ENCODE data around the gene POLR1A. TPM values are rescaled to one million over a fixed set of nuclear protein-coding genes. Genes with fewer than 3 reads are reported as not detected.

The POLR1A gene
- polyA plus RNA-seq, 2 of the 4 experiments (the other 2 are of a cell fraction): 22.8 to 55.7 TPM

DNA sequence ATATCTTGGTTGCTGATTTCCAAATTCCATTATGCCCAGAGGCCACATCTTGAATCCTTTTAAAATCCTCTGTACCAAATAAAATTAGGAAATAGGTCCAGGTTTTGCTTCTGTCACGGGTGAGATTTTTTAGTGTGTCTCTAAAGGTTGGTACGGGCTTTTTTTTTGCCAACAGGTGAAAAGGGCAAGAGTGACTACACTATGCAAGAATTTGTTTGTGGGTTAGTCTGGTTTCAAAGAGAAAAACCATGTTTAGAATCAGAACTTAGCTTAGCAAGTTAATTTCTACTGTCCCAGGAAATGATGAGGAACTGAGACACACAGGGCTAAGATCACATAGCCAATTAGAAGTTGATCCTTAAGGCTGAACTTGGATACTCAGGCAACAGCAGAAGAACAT, 41.7 kb downstream of the POLR1A start:
- no peak for ATAC-seq
- 78% methylated on average over 2 of the region's 2 CpGs for WGBS (ENCODE audit: missing lambda C conversion rate)

DNA sequence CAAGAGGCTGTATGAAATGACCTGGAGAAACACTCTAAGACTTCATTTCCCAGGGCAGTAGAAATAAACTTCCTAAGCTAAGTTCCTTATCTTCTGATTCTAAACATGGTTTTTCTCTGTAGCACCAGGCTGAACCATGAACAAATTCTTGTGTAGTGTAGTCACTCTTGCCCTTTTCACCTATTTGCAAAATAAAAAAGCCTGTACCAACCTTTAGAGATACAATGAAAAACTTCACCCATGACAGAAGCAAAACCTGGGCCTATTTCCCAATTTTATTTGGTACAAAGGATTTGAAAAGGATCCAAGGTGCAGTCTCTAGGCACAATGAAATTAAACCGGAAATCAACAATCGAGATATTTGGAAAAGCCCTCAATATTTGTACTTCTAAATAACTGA, 43.6 kb downstream of the POLR1A start:
- ChIA-PET CTCF (interaction anchor here (1.0 to 3.1 kb wide), 3 partner anchors 8 to 333 kb away, joined by 3 to 29 read pairs (median 3); no protein-coding TSS in a partner anchor), POLR2A (no interaction called here)
- WGBS (ENCODE audit: missing lambda C conversion rate): 7% methylated on average over 2 of the region's 2 CpGs
- ATAC-seq (peak; percentile 78 to 86; a peak in 5 of 6 replicates), FAIRE-seq (peak; percentile 85), DNase-seq (ENCODE audit: low read depth in 1 of 2, low spot score in 1 of 2) (peak; percentile 21 to 65)
- Histone ChIP-seq H3K27ac (peak overlapping the region; percentile 67 to 80), H3K4me3 (no peak overlapping the region), H3K4me1 (peaks cover 31% of the 10 kb centered on the region), H3K4me2 (peak overlapping the region; percentile 59), H3K9me3 (peaks cover 12% of the 10 kb centered on the region)
- TF ChIP-seq GATA3 (IDR thresholded peaks at IDR 0.05; ENCODE audit: borderline replicate concordance) (peak; percentile 51; the same call in 1 of the 2 replicates), USF2 (IDR thresholded peaks at IDR 0.05) (no peak), SMC3 (IDR thresholded peaks at IDR 0.05) (0 out of 3 replicates have a peak, but pooled peaks have one; percentile 22), JUNB (IDR thresholded peaks at IDR 0.05) (peak; percentile 62), NFE2L2 (conservative IDR thresholded peaks at IDR 0.05; ENCODE audit: low read length) (no peak), CHD2 (IDR thresholded peaks at IDR 0.05; ENCODE audit: low read length, partially characterized antibody) (no peak), RNF2 (IDR thresholded peaks at IDR 0.05; ENCODE audit: borderline replicate concordance, low read depth) (no peak), HDAC2 (IDR thresholded peaks at IDR 0.05) (no peak), RAD21 (conservative IDR thresholded peaks at IDR 0.05 in 1 of 2, IDR thresholded peaks at IDR 0.05 in 1 of 2) (0 out of 5 replicates have a peak, but pooled peaks of 1 of the 2 experiments have one; percentile 26), EP300 (IDR thresholded peaks at IDR 0.05) (0 out of 5 replicates have a peak, but pooled peaks of 1 of the 2 experiments have one; percentile 28), CEBPB (IDR thresholded peaks at IDR 0.05) (peak in 1 of 2 experiments; percentile 80; a peak in 3 of 4 replicates), TP53 (CRISPR knock-in tag; IDR thresholded peaks at IDR 0.05) (no peak), FOSL2 (IDR thresholded peaks at IDR 0.05) (0 out of 2 replicates have a peak, but pooled peaks have one; percentile 17), FOSL2 (CRISPR knock-in tag; IDR thresholded peaks at IDR 0.05) (peak; percentile 61), TFCP2L1 (CRISPR knock-in tag; IDR thresholded peaks at IDR 0.05) (no peak)
- TF ChIP-seq, protein P1, sequence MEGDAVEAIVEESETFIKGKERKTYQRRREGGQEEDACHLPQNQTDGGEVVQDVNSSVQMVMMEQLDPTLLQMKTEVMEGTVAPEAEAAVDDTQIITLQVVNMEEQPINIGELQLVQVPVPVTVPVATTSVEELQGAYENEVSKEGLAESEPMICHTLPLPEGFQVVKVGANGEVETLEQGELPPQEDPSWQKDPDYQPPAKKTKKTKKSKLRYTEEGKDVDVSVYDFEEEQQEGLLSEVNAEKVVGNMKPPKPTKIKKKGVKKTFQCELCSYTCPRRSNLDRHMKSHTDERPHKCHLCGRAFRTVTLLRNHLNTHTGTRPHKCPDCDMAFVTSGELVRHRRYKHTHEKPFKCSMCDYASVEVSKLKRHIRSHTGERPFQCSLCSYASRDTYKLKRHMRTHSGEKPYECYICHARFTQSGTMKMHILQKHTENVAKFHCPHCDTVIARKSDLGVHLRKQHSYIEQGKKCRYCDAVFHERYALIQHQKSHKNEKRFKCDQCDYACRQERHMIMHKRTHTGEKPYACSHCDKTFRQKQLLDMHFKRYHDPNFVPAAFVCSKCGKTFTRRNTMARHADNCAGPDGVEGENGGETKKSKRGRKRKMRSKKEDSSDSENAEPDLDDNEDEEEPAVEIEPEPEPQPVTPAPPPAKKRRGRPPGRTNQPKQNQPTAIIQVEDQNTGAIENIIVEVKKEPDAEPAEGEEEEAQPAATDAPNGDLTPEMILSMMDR (IDR thresholded peaks at IDR 0.05): no peak
- TF ChIP-seq, protein P2, sequence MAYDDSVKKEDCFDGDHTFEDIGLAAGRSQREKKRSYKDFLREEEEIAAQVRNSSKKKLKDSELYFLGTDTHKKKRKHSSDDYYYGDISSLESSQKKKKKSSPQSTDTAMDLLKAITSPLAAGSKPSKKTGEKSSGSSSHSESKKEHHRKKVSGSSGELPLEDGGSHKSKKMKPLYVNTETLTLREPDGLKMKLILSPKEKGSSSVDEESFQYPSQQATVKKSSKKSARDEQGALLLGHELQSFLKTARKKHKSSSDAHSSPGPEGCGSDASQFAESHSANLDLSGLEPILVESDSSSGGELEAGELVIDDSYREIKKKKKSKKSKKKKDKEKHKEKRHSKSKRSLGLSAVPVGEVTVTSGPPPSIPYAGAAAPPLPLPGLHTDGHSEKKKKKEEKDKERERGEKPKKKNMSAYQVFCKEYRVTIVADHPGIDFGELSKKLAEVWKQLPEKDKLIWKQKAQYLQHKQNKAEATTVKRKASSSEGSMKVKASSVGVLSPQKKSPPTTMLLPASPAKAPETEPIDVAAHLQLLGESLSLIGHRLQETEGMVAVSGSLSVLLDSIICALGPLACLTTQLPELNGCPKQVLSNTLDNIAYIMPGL (CRISPR knock-in tag; IDR thresholded peaks at IDR 0.05; ENCODE audit: borderline replicate concordance): no peak
- TF ChIP-seq, protein P3, sequence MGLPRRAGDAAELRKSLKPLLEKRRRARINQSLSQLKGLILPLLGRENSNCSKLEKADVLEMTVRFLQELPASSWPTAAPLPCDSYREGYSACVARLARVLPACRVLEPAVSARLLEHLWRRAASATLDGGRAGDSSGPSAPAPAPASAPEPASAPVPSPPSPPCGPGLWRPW (IDR thresholded peaks at IDR 0.05): no peak

More for the DNA sequence above, 41.7 kb downstream of the POLR1A start:
- peaks cover 43% of the 10 kb centered on the region for H3K4me1 ChIP-seq
- CTCF ChIA-PET: interaction anchor here (1.2 to 9.9 kb wide), 5 partner anchors 11 to 237 kb away, joined by 3 to 69 read pairs (median 5); partner anchors contain the start of gene ST3GAL5
- H3K4me3 ChIP-seq: no peak overlapping the region
- no peak overlapping the region for H3K4me2 ChIP-seq
- peaks cover 12% of the 10 kb centered on the region for H3K9me3 ChIP-seq
- POLR2A ChIA-PET: no interaction called here
- DNase-seq (ENCODE audit: low read depth in 1 of 2, low spot score in 1 of 2) (no peak), FAIRE-seq (peak; percentile 61)
- no peak for TF ChIP-seq CHD4 (IDR thresholded peaks at IDR 0.05; ENCODE audit: borderline replicate concordance)
- peak overlapping the region in 1 of 2 experiments; percentile 8; a peak in 1 of 6 replicates for H3K27ac ChIP-seq

All from A549 (cell line).